ENCODE data around the gene SCNN1G. TPM values are rescaled to one million over a fixed set of nuclear protein-coding genes. Genes with fewer than 3 reads are reported as not detected.

SCNN1G gene
- total RNA-seq, 1 experiment from 2014 or later = not detected

DNA sequence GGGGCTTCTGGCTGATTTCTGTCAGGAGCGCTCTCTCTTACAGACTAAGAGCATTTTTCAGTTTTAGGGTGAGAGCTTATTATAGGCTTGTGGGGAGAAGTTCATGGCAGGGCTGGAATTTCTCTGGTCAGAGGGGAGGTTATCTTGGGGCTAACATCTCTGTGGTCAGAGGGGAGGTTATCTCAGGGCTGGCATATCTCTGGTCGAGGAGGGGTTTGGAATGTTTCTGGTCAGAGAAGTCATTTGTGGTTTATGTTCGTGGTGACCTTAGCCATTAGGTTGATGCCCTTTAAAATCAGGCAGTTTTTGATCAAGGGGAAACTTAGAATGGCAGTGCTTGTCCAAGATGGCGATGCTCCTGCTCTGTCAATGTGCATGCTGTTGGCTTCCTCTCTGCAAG lies 22.5 kb upstream of the SCNN1G start:
- no peaks in the 10 kb centered on the region for H3K27me3 ChIP-seq (ENCODE audit: insufficient read depth, low read length)
- no peaks in the 10 kb centered on the region for H3K36me3 ChIP-seq (ENCODE audit: control insufficient read depth in 1 of 2, insufficient read depth in 2 of 2, low read length in 2 of 2)
- POLR2A ChIA-PET = no interaction called here
- TF ChIP-seq TCF7L2 (IDR thresholded peaks at IDR 0.05; ENCODE audit: borderline replicate concordance, extremely low read depth, insufficient read depth, insufficient read length) (no peak), POLR2A (IDR thresholded peaks at IDR 0.05; ENCODE audit: borderline replicate concordance, extremely low read depth, insufficient read depth, insufficient read length) (no peak), POLR2AphosphoS5 (IDR thresholded peaks at IDR 0.05; ENCODE audit: low read depth, low read length) (no peak), RAD21 (IDR thresholded peaks at IDR 0.05; ENCODE audit: low read depth) (no peak), ZFX (IDR thresholded peaks at IDR 0.05) (no peak), ZBTB33 (IDR thresholded peaks at IDR 0.05; ENCODE audit: extremely low read depth, insufficient replicate concordance, low read length) (no peak), SP1 (IDR thresholded peaks at IDR 0.05; ENCODE audit: low read depth) (no peak), JUND (IDR thresholded peaks at IDR 0.05) (no peak), SIN3A (IDR thresholded peaks at IDR 0.05; ENCODE audit: low read depth) (no peak), REST (IDR thresholded peaks at IDR 0.05; ENCODE audit: low read depth) (no peak), FOSL1 (IDR thresholded peaks at IDR 0.05; ENCODE audit: low read depth) (no peak), EZH2 (IDR thresholded peaks at IDR 0.05) (no peak), CBX3 (IDR thresholded peaks at IDR 0.05; ENCODE audit: low read depth) (no peak)
- intact Hi-C loops (cut with micrococcal nuclease) = no loop called here
- H3K9ac ChIP-seq (ENCODE audit: low read length) = no peak overlapping the region
- no peak overlapping the region for H2AFZ ChIP-seq (ENCODE audit: low read depth, low read length, poor library complexity, severe bottlenecking)
- ATAC-seq (no peak), DNase-seq (ENCODE audit: low read depth, low spot score) (no peak)
- no peak overlapping the region for H3K4me2 ChIP-seq (ENCODE audit: low read length)
- H3K4me3 ChIP-seq (replicated peaks in 1 of 2; ENCODE audit: low read depth in 1 of 2, low read length in 2 of 2) = no peak overlapping the region
- no peak overlapping the region for H3K27ac ChIP-seq (ENCODE audit: low read depth, low read length)
- no peaks in the 10 kb centered on the region for H3K79me2 ChIP-seq (ENCODE audit: insufficient read depth, low read length)
- no peaks in the 10 kb centered on the region for H4K20me1 ChIP-seq (ENCODE audit: insufficient read depth)
- peaks cover 0 to 4% of the 10 kb centered on the region in 2 experiments; a peak in 2 of 4 replicates for H3K4me1 ChIP-seq (ENCODE audit: control insufficient read depth in 1 of 2, insufficient read depth in 2 of 2, low read length in 2 of 2)
- H3K9me2 ChIP-seq (ENCODE audit: insufficient read depth) = no peaks in the 10 kb centered on the region
- RAD21 ChIA-PET (ENCODE audit: low non-redundant PET in 1 of 2, low total read pairs in 2 of 2, uncharacterized antibody in 2 of 2, unreplicated experiment in 2 of 2) = no interaction called here
- no TSS peak for BruUV-seq (replicated peaks)
- H3K9me3 ChIP-seq (ENCODE audit: control insufficient read depth in 1 of 2, insufficient read depth in 1 of 2, low read depth in 1 of 2, low read length in 2 of 2) = no peaks in the 10 kb centered on the region
- CTCF ChIA-PET = no interaction called here

Data from HCT116 (cell line).